GM23248 (cell line): ENCODE results near the gene SOX13. TPM values are rescaled to one million over a fixed set of nuclear protein-coding genes. Genes with fewer than 3 reads are reported as not detected.

ENCODE experiments used
- DNase-seq: peaks from one replicate; pipeline ENCODE4 v3.0.0-alpha.2; 2015
- H2AFZ ChIP-seq: fragments of 200-600 bp; sonication (generic); 2 replicates; pipeline ENCODE4 v1.6.1; 2016; ENCODE audit warnings: antibody characterized with exemption
- H3F3A ChIP-seq: fragments of 200-600 bp; sonication (generic); 2 replicates; pipeline ENCODE4 v1.6.1; 2016; ENCODE audit warnings: mild to moderate bottlenecking, antibody characterized with exemption, mixed run types; ENCODE audit not compliant: insufficient read depth
- H3K27ac ChIP-seq: fragments of 200-600 bp; sonication (generic); 2 replicates; pipeline ENCODE4 v1.5.1; 2016; ENCODE audit warnings: mild to moderate bottlenecking
- H3K27me3 ChIP-seq: fragments of 200-600 bp; sonication (generic); replicated peaks from 2 replicates; pipeline ENCODE4 v1.6.1; 2016; ENCODE audit warnings: mild to moderate bottlenecking; ENCODE audit not compliant: insufficient read depth
- H3K36me3 ChIP-seq: fragments of 200-600 bp; sonication (generic); 2 replicates; pipeline ENCODE4 v1.6.1; 2016; ENCODE audit warnings: low read depth, mild to moderate bottlenecking
- H3K4me1 ChIP-seq: fragments of 200-600 bp; sonication (generic); 2 replicates; pipeline ENCODE4 v1.6.1; 2016; ENCODE audit warnings: mild to moderate bottlenecking; ENCODE audit not compliant: insufficient read depth
- H3K4me2 ChIP-seq: fragments of 200-600 bp; sonication (generic); one replicate; pipeline ENCODE4 v1.6.1; 2016; ENCODE audit warnings: mild to moderate bottlenecking; ENCODE audit not compliant: unreplicated experiment
- H3K4me3 ChIP-seq: fragments of 200-600 bp; sonication (generic); 2 replicates; pipeline ENCODE4 v1.5.1; 2016; ENCODE audit warnings: mild to moderate bottlenecking
- H3K79me2 ChIP-seq: fragments of 200-600 bp; sonication (generic); 2 replicates; pipeline ENCODE4 v1.6.1; 2016; ENCODE audit warnings: mild to moderate bottlenecking; ENCODE audit not compliant: insufficient read depth
- H3K9ac ChIP-seq: fragments of 200-600 bp; sonication (generic); 2 replicates; pipeline ENCODE4 v1.6.1; 2016; ENCODE audit warnings: mild to moderate bottlenecking
- H3K9me2 ChIP-seq: fragments of 200-600 bp; sonication (generic); 2 replicates; pipeline ENCODE4 v1.6.1; 2016; ENCODE audit warnings: mixed run types, mild to moderate bottlenecking, moderate library complexity; ENCODE audit not compliant: insufficient read depth
- H3K9me3 ChIP-seq: fragments of 200-600 bp; sonication (generic); one replicate; pipeline ENCODE4 v1.6.1; 2017; ENCODE audit warnings: low read depth
- H4K20me1 ChIP-seq: fragments of 200-600 bp; sonication (generic); 2 replicates; pipeline ENCODE4 v1.6.0; 2016; ENCODE audit not compliant: insufficient read depth
- EZH2 ChIP-seq: fragments of 200-600 bp; sonication (generic); IDR thresholded peaks from 2 replicates; pipeline ENCODE4 v1.6.1; 2018; ENCODE audit warnings: antibody characterized with exemption, mild to moderate bottlenecking; ENCODE audit not compliant: insufficient read depth, poor library complexity, severe bottlenecking
- EZH2phosphoT487 ChIP-seq: fragments of 200-600 bp; sonication (generic); IDR thresholded peaks from 2 replicates; pipeline ENCODE4 v1.6.1; 2018; ENCODE audit warnings: antibody characterized with exemption, moderate library complexity, mild to moderate bottlenecking, low read depth; ENCODE audit not compliant: insufficient read depth
- WGBS, 2 experiments: methylation state at CpG; one replicate each; pipeline ENCODE4 v1.1.6; 2015 to 2017; ENCODE audit warnings: low lambda C conversion rate in 2 of 2, low coverage in 1 of 2; ENCODE audit errors: missing lambda C conversion rate in 2 of 2; 5-methylcytosine and 5-hydroxymethylcytosine counted together
- in situ Hi-C: fragments of 300-500 bp; cut with MboI; formaldehyde crosslinking; loops from 2 replicates; pipeline ENCODE4 v1.15.0; 2020
- polyA plus RNA-seq: library from polyadenylated mRNA; unstranded; fragments of >200 nt; fragmentation: Nextera tagmentation; extraction: Ambion mirVana; gene quantifications from 2 replicates; pipeline ENCODE4 v1.2.1, GENCODE V29; 2016
- total RNA-seq: library from RNA; depleted of rRNA; stranded (reverse); fragments of >200 nt; shearing (Covaris generic); gene quantifications from 2 replicates; pipeline ENCODE4 v1.2.3, GENCODE V29; 2014

SOX13 gene
- total and polyA plus RNA-seq, 2 experiments from 2014 or later, result 3.0 to 5.5 TPM

GRCh38 chr1:204092632-204093420 lies 19.9 kb downstream of the SOX13 start:
- no peaks in the 10 kb centered on the region for H3K9me2 ChIP-seq
- peaks cover 68% of the 10 kb centered on the region for H3K79me2 ChIP-seq
- WGBS, 2 experiments, result 84 to 86% methylated on average over 11 to 12 of the region's 12 CpGs
- in situ Hi-C loops, result no loop called here
- no peaks in the 10 kb centered on the region for H3F3A ChIP-seq
- H3K36me3 ChIP-seq, result no peaks in the 10 kb centered on the region
- H3K27me3 ChIP-seq, result no peaks in the 10 kb centered on the region
- H3K4me3 ChIP-seq, result no peak overlapping the region
- H3K4me1 ChIP-seq, result peaks cover 9% of the 10 kb centered on the region; the same call in 1 of the 2 replicates
- no peak overlapping the region for H3K27ac ChIP-seq
- TF ChIP-seq EZH2 (no peak), EZH2phosphoT487 (no peak)
- no peak for DNase-seq
- no peaks in the 10 kb centered on the region for H4K20me1 ChIP-seq
- no peak overlapping the region for H3K9ac ChIP-seq
- H3K4me2 ChIP-seq, result no peak overlapping the region
- no peaks in the 10 kb centered on the region for H3K9me3 ChIP-seq
- H2AFZ ChIP-seq, result no peak overlapping the region

- no peak for DNase-seq
- Histone ChIP-seq H3K27me3 (no peaks in the 10 kb centered on the region), H2AFZ (no peak overlapping the region), H3F3A (no peaks in the 10 kb centered on the region), H3K4me1 (peaks cover 9% of the 10 kb centered on the region; the same call in 1 of the 2 replicates), H3K36me3 (no peaks in the 10 kb centered on the region), H3K4me3 (no peak overlapping the region), H3K27ac (no peak overlapping the region), H3K9me3 (no peaks in the 10 kb centered on the region), H3K79me2 (peaks cover 68% of the 10 kb centered on the region), H3K9me2 (no peaks in the 10 kb centered on the region), H3K4me2 (no peak overlapping the region), H4K20me1 (no peaks in the 10 kb centered on the region), H3K9ac (no peak overlapping the region)
- 95 to 100% methylated on average over 4 of the region's 4 CpGs for WGBS, 2 experiments
- TF ChIP-seq EZH2 (no peak), EZH2phosphoT487 (no peak)
- in situ Hi-C loops, result no loop called here
Observed at GRCh38 chr1:204093421-204093717, 20.5 kb downstream of the SOX13 start.

- Histone ChIP-seq H3K27me3 (no peaks in the 10 kb centered on the region), H3K4me2 (no peak overlapping the region), H3K79me2 (peaks cover 70% of the 10 kb centered on the region), H3K9me3 (no peaks in the 10 kb centered on the region), H3F3A (no peaks in the 10 kb centered on the region), H2AFZ (no peak overlapping the region), H3K9me2 (no peaks in the 10 kb centered on the region), H3K27ac (no peak overlapping the region), H3K9ac (no peak overlapping the region), H3K4me1 (peaks cover 7% of the 10 kb centered on the region; the same call in 1 of the 2 replicates), H4K20me1 (no peaks in the 10 kb centered on the region), H3K4me3 (no peak overlapping the region), H3K36me3 (no peaks in the 10 kb centered on the region)
- WGBS, 2 experiments, result 57 to 59% methylated on average over 2 of the region's 2 CpGs
- no peak for DNase-seq
- in situ Hi-C loops, result no loop called here
- TF ChIP-seq EZH2phosphoT487, result no peak
- TF ChIP-seq EZH2, result no peak
Observed at GRCh38 chr1:204093781-204094180, 20.9 kb downstream of the SOX13 start.

- Histone ChIP-seq H3K9ac (no peak overlapping the region), H3F3A (no peaks in the 10 kb centered on the region), H4K20me1 (no peaks in the 10 kb centered on the region), H3K4me3 (no peak overlapping the region), H3K4me2 (no peak overlapping the region), H3K36me3 (no peaks in the 10 kb centered on the region), H3K27ac (no peak overlapping the region), H3K9me3 (no peaks in the 10 kb centered on the region), H3K4me1 (peaks cover 1% of the 10 kb centered on the region; the same call in 1 of the 2 replicates), H2AFZ (no peak overlapping the region), H3K27me3 (no peaks in the 10 kb centered on the region), H3K9me2 (no peaks in the 10 kb centered on the region), H3K79me2 (peaks cover 74% of the 10 kb centered on the region)
- 51 to 53% methylated on average over 6 of the region's 6 CpGs for WGBS, 2 experiments
- no peak for DNase-seq
- in situ Hi-C loops, result no loop called here
- TF ChIP-seq EZH2 (no peak), EZH2phosphoT487 (no peak)
Observed at GRCh38 chr1:204094313-204094729, 21.4 kb downstream of the SOX13 start.
